ENCODE data around the gene SUMF1.

SUMF1 gene

GRCh38 chr3:4417449-4417848 is 49.6 kb downstream of the SUMF1 start:
- Histone ChIP-seq H2AFZ (ENCODE audit: insufficient read depth, low read length, poor library complexity) (no peak overlapping the region), H3K4me1 (ENCODE audit: control insufficient read depth in 1 of 2, insufficient read depth in 2 of 2, low read length in 2 of 2) (no peaks in the 10 kb centered on the region), H3K27ac (ENCODE audit: low read depth, low read length) (no peak overlapping the region), H3K4ac (ENCODE audit: low read depth, low read length) (no peak overlapping the region), H3K4me2 (ENCODE audit: low read length) (no peak overlapping the region), H3K27me3 (ENCODE audit: insufficient read depth, low read length) (no peaks in the 10 kb centered on the region), H2BK12ac (ENCODE audit: low read length) (no peak overlapping the region), H3K9me3 (ENCODE audit: insufficient read depth, low read depth, low read length) (no peaks in the 10 kb centered on the region), H3K36me3 (ENCODE audit: control insufficient read depth in 1 of 2, insufficient read depth in 2 of 2, low read length in 2 of 2) (peaks cover 0 to 3% of the 10 kb centered on the region in 2 experiments), H2AK5ac (ENCODE audit: low read length) (no peak overlapping the region), H3K79me1 (ENCODE audit: low read length) (no peaks in the 10 kb centered on the region), H3K4me3 (ENCODE audit: low read depth, low read length) (no peak overlapping the region), H4K12ac (ENCODE audit: low read depth, low read length) (no peak overlapping the region), H2BK120ac (ENCODE audit: insufficient read depth, low read length, poor library complexity) (no peak overlapping the region), H3K9ac (ENCODE audit: low read length) (no peak overlapping the region), H3K23ac (ENCODE audit: low read length) (no peak overlapping the region), H3K18ac (ENCODE audit: low read length) (no peak overlapping the region), H4K8ac (ENCODE audit: low read depth, low read length) (no peak overlapping the region), H4K91ac (ENCODE audit: low read depth, low read length) (no peak overlapping the region), H3K14ac (ENCODE audit: low read length) (no peak overlapping the region), H3K79me2 (ENCODE audit: control insufficient read depth, insufficient read depth, low read length, poor library complexity) (no peaks in the 10 kb centered on the region), H2BK5ac (ENCODE audit: low read depth, low read length, poor library complexity) (no peak overlapping the region)
- WGBS (ENCODE audit: extremely low coverage, insufficient coverage, insufficient read length) = no CpG with 5 or more reads among the region's 1 CpG
- DNase-seq = no peak

GRCh38 chr3:4416961-4417360 is 50.1 kb downstream of the SUMF1 start:
- no peak for DNase-seq
- H3K79me2 ChIP-seq (ENCODE audit: control insufficient read depth, insufficient read depth, low read length, poor library complexity) = no peaks in the 10 kb centered on the region
- no peak overlapping the region for H2AFZ ChIP-seq (ENCODE audit: insufficient read depth, low read length, poor library complexity)
- H3K4me1 ChIP-seq (ENCODE audit: control insufficient read depth in 1 of 2, insufficient read depth in 2 of 2, low read length in 2 of 2) = no peaks in the 10 kb centered on the region
- no peak overlapping the region for H2BK5ac ChIP-seq (ENCODE audit: low read depth, low read length, poor library complexity)
- no peak overlapping the region for H3K27ac ChIP-seq (ENCODE audit: low read depth, low read length)
- H4K91ac ChIP-seq (ENCODE audit: low read depth, low read length) = no peak overlapping the region
- no peak overlapping the region for H3K4ac ChIP-seq (ENCODE audit: low read depth, low read length)
- H3K9me3 ChIP-seq (ENCODE audit: insufficient read depth, low read depth, low read length) = no peaks in the 10 kb centered on the region
- H3K4me3 ChIP-seq (ENCODE audit: low read depth, low read length) = no peak overlapping the region
- H4K8ac ChIP-seq (ENCODE audit: low read depth, low read length) = no peak overlapping the region
- H3K23ac ChIP-seq (ENCODE audit: low read length) = no peak overlapping the region
- H2AK5ac ChIP-seq (ENCODE audit: low read length) = peak overlapping the region; percentile 22
- no peak overlapping the region for H3K4me2 ChIP-seq (ENCODE audit: low read length)
- H3K14ac ChIP-seq (ENCODE audit: low read length) = no peak overlapping the region
- no peaks in the 10 kb centered on the region for H3K79me1 ChIP-seq (ENCODE audit: low read length)
- H4K12ac ChIP-seq (ENCODE audit: low read depth, low read length) = no peak overlapping the region
- H3K36me3 ChIP-seq (ENCODE audit: control insufficient read depth in 1 of 2, insufficient read depth in 2 of 2, low read length in 2 of 2) = peaks cover 0 to 3% of the 10 kb centered on the region in 2 experiments
- no peak overlapping the region for H2BK12ac ChIP-seq (ENCODE audit: low read length)
- no CpG with 5 or more reads among the region's 6 CpGs for WGBS (ENCODE audit: extremely low coverage, insufficient coverage, insufficient read length)
- H2BK120ac ChIP-seq (ENCODE audit: insufficient read depth, low read length, poor library complexity) = no peak overlapping the region
- H3K9ac ChIP-seq (ENCODE audit: low read length) = no peak overlapping the region
- no peak overlapping the region for H3K18ac ChIP-seq (ENCODE audit: low read length)
- H3K27me3 ChIP-seq (ENCODE audit: insufficient read depth, low read length) = no peaks in the 10 kb centered on the region

- Histone ChIP-seq H3K27me3 (ENCODE audit: insufficient read depth, low read length) (no peaks in the 10 kb centered on the region), H2BK12ac (ENCODE audit: low read length) (no peak overlapping the region), H3K14ac (ENCODE audit: low read length) (no peak overlapping the region), H3K27ac (ENCODE audit: low read depth, low read length) (no peak overlapping the region), H3K4ac (ENCODE audit: low read depth, low read length) (no peak overlapping the region), H4K8ac (ENCODE audit: low read depth, low read length) (no peak overlapping the region), H2AFZ (ENCODE audit: insufficient read depth, low read length, poor library complexity) (no peak overlapping the region), H2AK5ac (ENCODE audit: low read length) (no peak overlapping the region), H3K4me2 (ENCODE audit: low read length) (no peak overlapping the region), H3K23ac (ENCODE audit: low read length) (no peak overlapping the region), H3K4me1 (ENCODE audit: control insufficient read depth in 1 of 2, insufficient read depth in 2 of 2, low read length in 2 of 2) (no peaks in the 10 kb centered on the region), H3K36me3 (ENCODE audit: control insufficient read depth in 1 of 2, insufficient read depth in 2 of 2, low read length in 2 of 2) (peaks cover 0 to 3% of the 10 kb centered on the region in 2 experiments), H4K91ac (ENCODE audit: low read depth, low read length) (no peak overlapping the region), H3K9ac (ENCODE audit: low read length) (no peak overlapping the region), H3K79me1 (ENCODE audit: low read length) (no peaks in the 10 kb centered on the region), H2BK120ac (ENCODE audit: insufficient read depth, low read length, poor library complexity) (no peak overlapping the region), H3K18ac (ENCODE audit: low read length) (no peak overlapping the region), H3K4me3 (ENCODE audit: low read depth, low read length) (no peak overlapping the region), H3K79me2 (ENCODE audit: control insufficient read depth, insufficient read depth, low read length, poor library complexity) (no peaks in the 10 kb centered on the region), H4K12ac (ENCODE audit: low read depth, low read length) (no peak overlapping the region), H2BK5ac (ENCODE audit: low read depth, low read length, poor library complexity) (no peak overlapping the region), H3K9me3 (ENCODE audit: insufficient read depth, low read depth, low read length) (no peaks in the 10 kb centered on the region)
- DNase-seq = no peak
- WGBS (ENCODE audit: extremely low coverage, insufficient coverage, insufficient read length) = no CpG with 5 or more reads among the region's 5 CpGs
Observed at GRCh38 chr3:4416427-4416945, 50.6 kb downstream of the SUMF1 start.

GRCh38 chr3:4413467-4413866 is 53.6 kb downstream of the SUMF1 start:
- H3K79me1 ChIP-seq (ENCODE audit: low read length) = no peaks in the 10 kb centered on the region
- no peak overlapping the region for H4K91ac ChIP-seq (ENCODE audit: low read depth, low read length)
- no peak overlapping the region for H3K23ac ChIP-seq (ENCODE audit: low read length)
- no peaks in the 10 kb centered on the region for H3K79me2 ChIP-seq (ENCODE audit: control insufficient read depth, insufficient read depth, low read length, poor library complexity)
- H3K4me1 ChIP-seq (ENCODE audit: control insufficient read depth in 1 of 2, insufficient read depth in 2 of 2, low read length in 2 of 2) = no peaks in the 10 kb centered on the region
- H3K4me2 ChIP-seq (ENCODE audit: low read length) = no peak overlapping the region
- H3K18ac ChIP-seq (ENCODE audit: low read length) = no peak overlapping the region
- no peak overlapping the region for H2AK5ac ChIP-seq (ENCODE audit: low read length)
- no peak overlapping the region for H3K9ac ChIP-seq (ENCODE audit: low read length)
- no peak overlapping the region for H4K8ac ChIP-seq (ENCODE audit: low read depth, low read length)
- no CpG with 5 or more reads among the region's 1 CpG for WGBS (ENCODE audit: extremely low coverage, insufficient coverage, insufficient read length)
- DNase-seq = no peak
- no peaks in the 10 kb centered on the region for H3K27me3 ChIP-seq (ENCODE audit: insufficient read depth, low read length)
- no peak overlapping the region for H2BK120ac ChIP-seq (ENCODE audit: insufficient read depth, low read length, poor library complexity)
- no peaks in the 10 kb centered on the region for H3K9me3 ChIP-seq (ENCODE audit: insufficient read depth, low read depth, low read length)
- no peak overlapping the region for H3K27ac ChIP-seq (ENCODE audit: low read depth, low read length)
- no peak overlapping the region for H3K14ac ChIP-seq (ENCODE audit: low read length)
- no peak overlapping the region for H3K4me3 ChIP-seq (ENCODE audit: low read depth, low read length)
- H2AFZ ChIP-seq (ENCODE audit: insufficient read depth, low read length, poor library complexity) = no peak overlapping the region
- H2BK12ac ChIP-seq (ENCODE audit: low read length) = no peak overlapping the region
- H4K12ac ChIP-seq (ENCODE audit: low read depth, low read length) = no peak overlapping the region
- no peak overlapping the region for H3K4ac ChIP-seq (ENCODE audit: low read depth, low read length)
- no peak overlapping the region for H2BK5ac ChIP-seq (ENCODE audit: low read depth, low read length, poor library complexity)
- peaks cover 0 to 3% of the 10 kb centered on the region in 2 experiments for H3K36me3 ChIP-seq (ENCODE audit: control insufficient read depth in 1 of 2, insufficient read depth in 2 of 2, low read length in 2 of 2)

Data from trophoblast cell (in vitro differentiated cells and primary cell).